GM12892 (cell line): ENCODE data around the gene IGLL1. TPM values are rescaled to one million over a fixed set of nuclear protein-coding genes. Genes with fewer than 3 reads are reported as not detected.
A peak's percentile ranks its signal among the peaks of the same experiment; 100 is the strongest.
"Not testable (repeated sequence)": the region's sequence is repeated elsewhere in the genome, so short reads cannot be mapped to it uniquely, and the experiment has no call there.

Experiments used
- DNase-seq: peaks from one replicate; pipeline ENCODE4 v3.0.0; 2011; ENCODE audit not compliant: insufficient read length
- FAIRE-seq: peaks from 2 replicates; lab custom pipeline; 2011; peaks lifted over from hg19 to GRCh38; lab: Jason Lieb, UNC
- POLR2A ChIP-seq: IDR thresholded peaks from 2 replicates; pipeline ENCODE4 v1.6.1; 2011; ENCODE audit warnings: low read depth, low read length, control low read depth
- POLR2AphosphoS5 ChIP-seq: IDR thresholded peaks from 2 replicates; pipeline ENCODE4 v1.6.1; 2011; ENCODE audit warnings: low read depth, low read length, control low read depth
- TAF1 ChIP-seq: IDR thresholded peaks from 2 replicates; pipeline ENCODE4 v1.6.1; 2011; ENCODE audit warnings: low read depth, mild to moderate bottlenecking, control low read depth, low read length, borderline replicate concordance
- polyA plus RNA-seq: library from polyadenylated mRNA; unstranded; fragments of >200 nt; gene quantifications from one replicate; pipeline ENCODE4 v1.2.1, GENCODE V29; 2012; ENCODE audit warnings: missing spikeins, inconsistent platforms; ENCODE audit not compliant: missing spikeins

The IGLL1 gene
- polyA plus RNA-seq, result not detected

DNA sequence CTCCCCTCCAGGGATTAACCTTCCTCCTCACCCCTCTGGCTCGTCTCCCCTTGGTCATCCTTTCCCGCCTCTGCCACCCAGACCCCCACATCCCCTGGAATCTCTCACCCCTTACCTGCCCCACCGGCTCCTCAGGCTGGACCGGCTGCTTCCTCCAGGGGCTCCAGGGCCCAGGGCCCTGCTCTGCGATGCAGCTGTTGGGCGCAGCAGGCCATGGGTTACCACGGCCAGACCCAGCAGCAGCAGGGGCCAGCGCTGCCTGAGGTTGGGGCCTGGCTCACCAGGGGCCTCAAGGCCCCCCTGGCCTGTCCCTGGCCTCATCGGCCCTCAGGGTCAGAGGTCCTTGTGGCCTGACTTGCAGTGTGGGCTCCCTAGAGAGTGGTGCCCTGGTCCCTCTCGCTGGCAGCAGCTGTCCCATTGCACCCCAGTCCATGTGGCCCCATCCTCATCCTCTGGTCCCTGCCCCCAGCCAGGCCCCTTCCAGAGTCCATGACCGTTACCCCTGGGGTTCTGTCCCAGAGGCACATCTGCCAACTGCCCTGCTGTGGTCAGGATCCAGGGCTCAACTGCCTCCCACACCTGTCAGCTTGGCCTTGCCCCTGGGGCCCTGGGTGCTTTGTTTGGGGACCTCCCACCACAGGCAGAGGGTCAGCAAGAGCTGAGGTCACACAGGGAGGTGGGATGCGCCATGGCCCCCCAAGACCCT is at the start of gene IGLL1:
Gene IGLL1, minus strand, starts transcription at position 421 of the 706 bp plus-strand sequence. Its CDS starts 100 bp downstream, at position 321.
- DNase-seq (no peak), FAIRE-seq (no peak)
- no peak for TF ChIP-seq TAF1
- TF ChIP-seq POLR2AphosphoS5, result no peak
- no peak for TF ChIP-seq POLR2A

DNA sequence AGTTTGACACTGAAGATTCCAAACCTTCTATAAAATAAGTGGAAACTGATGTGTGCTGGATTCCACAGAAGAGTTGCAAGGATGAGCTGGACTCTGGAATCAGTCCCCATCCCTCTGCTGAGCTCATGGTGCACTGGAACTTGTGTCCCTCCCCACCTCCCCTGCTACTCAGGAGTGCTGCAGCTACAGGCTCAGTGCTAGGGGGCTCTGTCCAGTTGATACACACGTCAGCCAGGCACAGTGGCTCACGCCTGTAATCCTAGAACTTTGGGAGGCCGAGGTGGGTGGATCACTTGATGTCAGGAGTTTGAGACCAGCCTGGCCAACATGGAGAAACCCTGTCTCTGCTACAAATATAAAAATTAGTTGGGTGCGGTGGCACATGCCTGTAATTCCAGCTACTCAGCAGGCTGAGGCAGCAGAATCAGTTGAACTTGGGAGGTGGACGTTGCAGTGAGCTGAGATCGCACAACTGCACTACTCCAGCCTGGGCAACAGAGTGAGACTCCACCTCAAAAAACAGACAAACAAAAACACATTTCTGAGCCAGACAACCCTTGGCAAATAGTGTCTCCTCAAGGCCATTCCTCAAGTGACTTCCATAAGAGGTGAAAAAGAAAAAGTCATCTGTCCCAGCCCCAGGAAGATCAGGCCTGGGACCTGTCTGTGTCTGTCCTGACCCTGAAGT is 48.1 kb upstream of the IGLL1 start:
- FAIRE-seq, DNase-seq: not testable (repeated sequence)

DNA sequence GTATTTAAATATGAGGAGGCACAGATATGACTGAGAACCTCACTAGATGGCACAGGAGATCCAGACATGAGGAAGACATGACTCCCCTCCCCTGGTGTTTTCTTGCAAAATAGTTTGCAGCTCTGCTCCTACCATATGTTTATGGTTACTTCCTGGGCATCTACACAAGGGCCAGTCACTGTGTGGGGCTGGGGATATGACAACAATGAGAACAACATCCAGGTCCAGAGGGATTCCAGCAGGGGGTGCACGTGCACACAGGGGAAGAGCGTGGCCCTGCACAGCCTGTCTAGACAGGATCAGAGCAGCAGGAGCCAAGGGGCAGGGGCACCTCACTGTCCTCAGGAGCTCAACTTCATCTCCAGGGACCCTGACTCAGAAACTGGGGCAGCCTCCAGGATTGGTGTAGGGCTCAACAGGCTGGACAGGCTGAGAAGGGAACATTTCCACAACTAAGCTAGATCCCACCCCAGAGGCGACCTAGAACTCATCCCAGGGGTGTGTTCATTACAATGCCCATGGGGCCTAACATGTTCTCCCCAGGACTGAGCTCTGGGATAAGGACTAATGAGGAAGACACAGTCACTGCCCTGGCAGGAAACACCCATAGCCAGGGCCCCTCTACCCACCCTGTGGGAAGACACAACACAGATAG is 47.4 kb upstream of the IGLL1 start:
- FAIRE-seq, result peak; percentile 93
- DNase-seq, result not testable (repeated sequence)

DNA sequence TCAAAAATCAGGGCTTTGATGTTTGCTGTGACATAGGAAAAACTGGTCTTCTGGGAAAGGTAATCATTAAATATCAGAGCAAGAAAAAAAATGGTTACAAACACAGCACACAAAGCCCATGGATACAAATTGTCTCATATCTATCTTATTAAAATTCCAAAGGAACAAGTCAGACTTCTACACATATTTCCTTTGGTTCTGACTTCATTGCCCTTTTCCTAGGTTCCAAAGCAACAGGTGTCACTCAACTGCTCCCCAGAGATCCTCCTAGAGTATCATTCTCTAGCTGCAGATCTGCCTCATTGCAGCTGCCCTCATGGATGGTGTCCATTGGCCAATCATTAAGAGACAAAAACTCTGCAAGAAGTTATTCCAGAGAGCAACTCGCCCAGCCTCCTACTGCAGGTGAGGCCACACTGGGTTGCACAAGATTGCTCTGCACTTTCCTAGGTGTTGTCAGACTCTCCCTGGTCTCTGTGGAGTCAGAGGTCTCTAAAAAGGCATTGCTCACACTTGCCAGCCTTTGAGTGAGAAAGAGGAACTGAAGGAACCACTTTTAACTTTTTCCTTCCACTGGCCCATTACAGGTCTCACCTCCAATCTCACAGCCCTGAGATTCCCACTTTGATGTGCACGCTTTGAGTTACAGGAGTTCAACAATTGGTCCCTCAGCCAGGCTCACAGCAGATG is 46.3 kb upstream of the IGLL1 start:
- DNase-seq (no peak), FAIRE-seq (no peak)
- TF ChIP-seq TAF1, result no peak
- no peak for TF ChIP-seq POLR2A
- no peak for TF ChIP-seq POLR2AphosphoS5

DNA sequence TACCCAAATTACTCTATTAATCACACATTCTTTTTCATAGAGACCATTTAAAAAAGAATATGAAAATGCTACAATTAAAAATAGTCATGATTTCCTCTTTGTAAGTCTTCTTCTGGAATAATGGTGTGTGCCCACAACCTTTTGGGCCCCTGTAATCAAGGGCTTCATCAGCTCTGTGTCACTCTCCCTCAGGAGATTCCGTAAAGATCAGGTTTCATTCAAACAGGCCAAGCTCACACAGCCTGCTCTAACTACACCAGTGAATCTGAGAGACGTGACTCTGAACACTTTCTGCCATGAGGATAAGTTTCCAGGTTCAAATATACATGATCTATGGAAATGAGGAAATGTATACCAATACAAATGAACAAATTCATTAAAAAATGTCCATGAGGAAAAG is 42.5 kb upstream of the IGLL1 start:
- FAIRE-seq (no peak), DNase-seq (no peak)
- TF ChIP-seq TAF1 (no peak), POLR2AphosphoS5 (no peak), POLR2A (no peak)

DNA sequence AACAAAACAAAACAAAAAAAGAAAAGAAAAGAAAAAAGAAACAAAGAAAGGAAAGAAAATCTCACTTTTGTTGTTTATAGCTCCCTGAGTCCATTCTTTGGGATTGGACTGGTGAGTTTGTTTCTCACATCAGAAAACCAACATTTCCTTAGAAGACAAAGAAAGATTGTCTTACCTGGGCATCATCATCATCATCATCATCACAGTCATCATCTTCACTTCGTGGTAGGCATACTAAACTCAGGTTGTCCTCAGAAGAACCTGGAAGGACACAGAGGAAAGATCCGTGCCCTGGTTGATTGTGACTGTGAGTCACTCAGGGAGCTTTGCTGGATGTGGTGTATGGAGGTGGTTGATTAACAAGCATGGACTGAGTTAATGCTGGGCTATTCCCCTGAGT is 41.8 kb upstream of the IGLL1 start:
- not testable (repeated sequence) for DNase-seq, FAIRE-seq

DNA sequence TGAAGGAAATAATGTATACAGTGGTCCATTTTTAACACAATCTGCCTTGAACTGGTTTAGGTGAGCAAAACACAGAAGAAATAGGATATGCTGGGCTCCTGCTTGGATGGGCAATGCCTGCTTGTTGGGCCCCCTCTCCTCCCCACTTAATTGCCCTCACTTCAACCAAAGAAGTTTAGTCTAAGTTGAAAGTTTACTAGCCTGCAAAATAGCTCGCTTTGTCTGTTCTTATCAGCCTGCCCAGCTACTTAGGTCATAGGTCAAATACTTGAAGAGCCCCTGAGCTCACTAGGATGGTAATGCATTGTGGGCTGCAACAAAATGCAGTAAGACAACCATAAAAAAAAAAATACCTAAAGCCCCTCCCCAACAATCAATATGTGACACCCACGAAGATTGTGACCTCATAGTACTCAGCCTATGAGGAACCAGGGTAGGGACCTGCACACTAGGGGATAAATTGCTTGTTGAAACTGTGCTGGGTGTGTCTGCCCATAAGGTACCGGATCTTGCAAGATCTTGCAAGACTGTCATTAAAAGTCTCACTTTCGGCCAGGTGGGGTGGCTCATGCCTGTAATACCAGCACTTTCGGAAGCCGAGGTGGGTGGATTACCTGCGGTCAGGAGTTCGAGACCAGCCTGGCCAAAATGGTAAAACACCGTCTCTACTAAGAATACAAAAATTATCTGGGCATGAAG is 41.1 kb upstream of the IGLL1 start:
- TF ChIP-seq POLR2AphosphoS5, result no peak
- no peak for TF ChIP-seq TAF1
- no peak for TF ChIP-seq POLR2A
- no peak for DNase-seq
- FAIRE-seq, result no peak

DNA sequence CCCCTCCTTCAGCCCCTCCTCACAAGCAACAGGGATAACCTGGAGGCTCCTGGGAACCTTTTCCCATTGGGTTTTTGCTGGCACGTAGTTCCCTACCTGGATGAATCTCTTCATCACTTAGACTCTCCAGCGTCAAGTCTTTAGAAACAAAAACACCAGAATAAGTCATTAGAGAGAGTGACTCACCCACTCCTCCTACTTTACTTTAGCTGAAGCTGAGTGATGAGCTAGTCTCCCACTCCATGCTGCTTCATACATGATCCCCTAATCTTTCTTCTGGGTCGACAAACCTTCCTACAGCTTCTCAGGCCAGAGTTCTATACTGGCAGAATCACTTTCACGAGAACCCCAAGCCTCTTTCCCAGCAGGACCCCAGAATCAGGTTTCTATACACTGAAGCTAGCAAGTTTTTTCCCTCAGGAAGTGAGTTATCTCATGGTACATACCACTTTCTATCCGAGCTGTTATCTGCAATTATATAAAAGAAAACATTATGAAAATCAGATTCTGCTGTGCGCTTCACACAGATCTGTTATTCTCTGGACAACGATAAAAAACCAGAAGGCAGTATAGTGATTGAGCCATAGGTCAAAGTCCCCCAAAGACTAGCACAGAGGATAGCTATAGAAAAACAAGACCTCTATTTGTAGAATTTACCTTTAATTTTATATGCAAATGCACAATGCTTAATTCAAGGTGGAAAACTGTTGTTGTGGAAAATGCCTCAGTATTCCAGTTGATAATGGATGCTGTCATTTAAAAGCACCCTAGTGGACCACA is 33.3 kb upstream of the IGLL1 start:
- FAIRE-seq, result no peak
- TF ChIP-seq POLR2AphosphoS5 (no peak), TAF1 (no peak), POLR2A (no peak)
- DNase-seq, result no peak

DNA sequence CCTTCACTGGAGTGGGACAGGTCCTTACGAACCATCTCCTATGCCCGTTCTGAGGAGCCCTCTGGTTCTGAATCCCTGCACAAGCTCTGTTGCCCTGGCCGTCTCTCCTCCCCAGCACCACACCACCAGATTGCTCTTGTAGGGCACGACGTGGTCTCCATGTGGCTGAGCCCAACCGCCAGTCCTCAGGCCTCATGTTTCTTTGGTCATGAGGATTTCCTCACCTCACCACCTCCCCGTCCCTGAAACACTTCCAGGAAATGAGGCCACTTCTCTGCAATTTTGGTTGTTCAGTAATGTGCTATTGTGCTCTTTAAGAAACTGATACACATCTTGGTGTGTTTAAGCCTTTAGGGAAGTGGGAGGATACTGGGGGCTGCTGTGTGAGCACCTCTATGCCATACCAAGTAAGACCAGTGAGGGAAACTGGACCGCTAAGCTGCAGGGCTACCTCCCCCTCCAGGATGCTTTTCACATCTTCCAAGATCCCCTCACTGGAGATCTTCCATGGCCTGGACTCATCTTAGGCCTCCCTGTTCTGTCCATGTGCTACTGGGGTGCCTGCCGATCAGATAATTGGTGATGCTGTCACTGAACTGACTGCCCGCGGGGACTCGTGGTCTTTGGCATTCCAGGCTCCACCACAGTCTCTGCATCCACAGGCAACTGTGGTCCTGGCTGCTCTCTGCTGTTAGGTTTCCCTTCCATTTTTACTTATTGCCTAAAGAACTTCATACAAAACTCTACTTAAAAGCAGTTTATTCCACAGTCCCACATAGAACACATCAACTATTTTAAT is 30.1 kb upstream of the IGLL1 start:
- no peak for TF ChIP-seq POLR2A
- TF ChIP-seq POLR2AphosphoS5, result no peak
- no peak for TF ChIP-seq TAF1
- DNase-seq (no peak), FAIRE-seq (no peak)

DNA sequence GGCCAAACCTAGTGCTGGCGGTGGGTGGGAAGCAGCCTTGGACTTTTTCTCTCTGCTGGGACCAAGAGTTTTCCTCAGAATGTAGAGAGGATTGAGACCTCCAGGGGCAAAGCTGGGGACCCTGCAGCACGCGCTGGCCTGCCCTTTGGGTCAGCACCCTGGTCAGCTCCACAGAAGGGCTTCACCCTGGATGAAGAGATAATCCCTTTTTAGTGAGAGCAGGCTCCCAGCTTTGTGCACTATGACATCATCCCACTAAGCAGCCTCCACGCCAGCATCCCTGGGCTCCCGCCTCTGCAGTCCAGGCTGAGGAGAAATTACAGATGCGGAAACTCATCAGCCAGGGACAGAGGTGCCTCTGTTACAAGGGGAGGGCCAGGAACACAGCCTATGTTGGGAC is 28.5 kb upstream of the IGLL1 start:
- DNase-seq (no peak), FAIRE-seq (no peak)
- TF ChIP-seq POLR2AphosphoS5 (no peak), POLR2A (no peak), TAF1 (no peak)
